Effector memory CD8-positive, alpha-beta T cell (primary cell): ENCODE results near the gene USP47.

Experiments
- ATAC-seq: fragments of 150-1000 bp; cut with Tn5 transposase; replicated peaks from 2 replicates; pipeline ENCODE4 v1.10.0; 2021; ENCODE audit warnings: mild to moderate bottlenecking, moderate library complexity
- DNase-seq, 3 experiments: peaks; one replicate each; pipeline ENCODE4 v3.0.0; 2021
- H3K27ac Mint-ChIP-seq, 2 donors: one replicate each; pipeline ENCODE4 v1.8.0; 2022; ENCODE audit warnings: mild to moderate bottlenecking in 2 of 2, mixed read lengths in 2 of 2, moderate library complexity in 2 of 2
- H3K27me3 Mint-ChIP-seq, 2 donors: one replicate each; pipeline ENCODE4 v1.8.0; 2022; ENCODE audit warnings: mixed read lengths in 2 of 2
- H3K36me3 Mint-ChIP-seq: one replicate; pipeline ENCODE4 v1.8.0; 2022; ENCODE audit warnings: mild to moderate bottlenecking, moderate library complexity, mixed read lengths; ENCODE audit not compliant: insufficient read depth
- H3K4me1 Mint-ChIP-seq, 2 donors: one replicate each; pipeline ENCODE4 v1.8.0; 2022; ENCODE audit warnings: low read depth in 2 of 2, mixed read lengths in 2 of 2
- H3K4me3 Mint-ChIP-seq, 2 donors: one replicate each; pipeline ENCODE4 v1.8.0; 2022; ENCODE audit warnings: mild to moderate bottlenecking in 2 of 2, mixed read lengths in 2 of 2, moderate library complexity in 2 of 2
- H3K9me3 Mint-ChIP-seq, 2 donors: one replicate each; pipeline ENCODE4 v1.8.0; 2022; ENCODE audit warnings: mixed read lengths in 2 of 2

Gene USP47

DNA sequence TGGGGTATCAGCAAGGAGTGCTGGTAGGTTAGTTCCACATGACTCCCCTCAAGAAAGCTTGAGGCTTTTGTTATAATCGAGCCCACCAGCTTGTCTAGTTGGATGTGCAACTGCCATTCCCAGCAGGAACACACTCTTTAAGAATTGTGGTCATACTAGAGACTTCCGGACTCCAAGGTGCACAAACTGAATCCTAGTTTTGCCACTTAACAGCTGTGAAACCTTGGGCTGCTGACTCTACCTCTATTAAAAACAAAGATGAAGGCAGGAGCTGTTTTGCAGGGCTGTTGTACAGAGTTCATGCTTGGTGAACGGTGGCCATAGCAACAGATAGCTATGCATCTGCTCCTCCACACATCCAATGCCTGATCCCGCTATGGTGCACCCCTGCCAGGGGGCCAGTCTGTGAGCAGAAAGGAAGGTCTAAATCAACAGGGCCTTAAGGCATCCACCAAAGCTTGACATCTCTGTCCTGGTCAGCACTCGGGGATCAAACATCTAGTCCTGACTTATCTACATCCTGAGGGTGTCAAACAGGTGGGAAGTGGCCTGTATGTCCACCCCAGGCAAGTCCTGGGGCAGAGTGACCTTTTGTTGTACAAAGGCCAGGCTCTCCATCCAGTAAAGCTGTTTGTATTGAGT, 130.3 kb downstream of the USP47 start:
- H3K27me3 Mint-ChIP-seq = peaks cover 0 to 21% of the 10 kb centered on the region in 2 donors
- no peak overlapping the region for H3K4me3 Mint-ChIP-seq
- ATAC-seq = no peak

GRCh38 chr11:11972730-11973341, 131.1 kb downstream of the USP47 start:
- Mint-ChIP-seq H3K4me3 (no peak overlapping the region), H3K36me3 (peaks cover 3% of the 10 kb centered on the region), H3K27me3 (peaks cover 0 to 21% of the 10 kb centered on the region in 2 donors), H3K4me1 (peaks cover 11 to 14% of the 10 kb centered on the region in 2 donors), H3K27ac (no peak overlapping the region), H3K9me3 (no peaks in the 10 kb centered on the region)
- ATAC-seq (no peak), DNase-seq (no peak)

More for the DNA sequence above, 130.3 kb downstream of the USP47 start:
- Mint-ChIP-seq H3K9me3 (no peaks in the 10 kb centered on the region), H3K36me3 (peaks cover 6% of the 10 kb centered on the region), H3K27ac (no peak overlapping the region), H3K4me1 (peaks cover 12 to 14% of the 10 kb centered on the region in 2 donors)
- DNase-seq = no peak

DNA sequence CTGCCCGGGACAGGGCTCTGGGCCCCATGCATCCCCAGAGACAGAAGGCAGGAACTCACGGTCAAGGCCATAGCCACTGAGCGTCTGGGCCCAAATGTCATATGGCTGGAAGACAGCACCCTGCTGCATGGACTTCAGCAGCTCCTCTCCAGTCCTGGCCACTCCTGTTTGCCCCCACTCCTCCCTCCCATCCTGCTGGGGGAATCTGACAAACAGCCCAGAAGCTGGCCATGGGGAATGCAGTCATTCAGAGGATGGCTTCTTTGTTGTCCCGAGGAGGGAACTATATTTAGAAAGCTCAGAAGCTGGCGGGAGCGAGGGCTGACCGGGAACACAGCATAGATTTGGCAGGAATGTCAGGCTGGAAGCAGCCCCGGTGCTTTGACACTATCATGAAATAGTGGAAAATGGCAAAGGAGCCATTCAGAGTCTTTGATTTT, 131.6 kb downstream of the USP47 start:
- Mint-ChIP-seq H3K27ac (no peak overlapping the region), H3K9me3 (no peaks in the 10 kb centered on the region), H3K4me1 (peaks cover 11 to 14% of the 10 kb centered on the region in 2 donors), H3K36me3 (peaks cover 3% of the 10 kb centered on the region), H3K27me3 (peaks cover 0 to 16% of the 10 kb centered on the region in 2 donors), H3K4me3 (no peak overlapping the region)
- ATAC-seq (no peak), DNase-seq (no peak)

DNA sequence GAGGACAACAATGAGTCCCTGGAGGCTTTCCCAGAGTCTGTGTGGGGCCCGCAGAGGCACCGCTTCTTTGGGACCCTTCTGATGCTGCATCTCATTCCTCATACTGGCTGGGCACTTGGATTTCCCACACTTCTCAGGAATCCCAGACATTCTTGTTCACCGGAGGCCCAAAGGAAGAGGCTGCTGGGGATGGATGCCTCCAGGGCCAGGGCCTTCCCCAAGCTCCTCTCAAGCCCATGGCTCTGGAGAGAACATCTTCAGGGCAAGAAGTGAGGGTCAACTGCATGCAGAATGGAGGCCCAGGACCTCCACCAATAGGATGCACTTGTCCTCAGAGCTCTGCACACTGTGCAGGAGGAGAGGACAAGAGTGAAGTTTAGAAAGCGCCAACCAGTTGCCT, 132.1 kb downstream of the USP47 start:
- Mint-ChIP-seq H3K9me3 (no peaks in the 10 kb centered on the region), H3K4me3 (no peak overlapping the region), H3K27me3 (peaks cover 0 to 11% of the 10 kb centered on the region in 2 donors), H3K36me3 (peaks cover 3% of the 10 kb centered on the region), H3K27ac (no peak overlapping the region), H3K4me1 (peaks cover 11 to 14% of the 10 kb centered on the region in 2 donors)
- DNase-seq (no peak), ATAC-seq (no peak)

DNA sequence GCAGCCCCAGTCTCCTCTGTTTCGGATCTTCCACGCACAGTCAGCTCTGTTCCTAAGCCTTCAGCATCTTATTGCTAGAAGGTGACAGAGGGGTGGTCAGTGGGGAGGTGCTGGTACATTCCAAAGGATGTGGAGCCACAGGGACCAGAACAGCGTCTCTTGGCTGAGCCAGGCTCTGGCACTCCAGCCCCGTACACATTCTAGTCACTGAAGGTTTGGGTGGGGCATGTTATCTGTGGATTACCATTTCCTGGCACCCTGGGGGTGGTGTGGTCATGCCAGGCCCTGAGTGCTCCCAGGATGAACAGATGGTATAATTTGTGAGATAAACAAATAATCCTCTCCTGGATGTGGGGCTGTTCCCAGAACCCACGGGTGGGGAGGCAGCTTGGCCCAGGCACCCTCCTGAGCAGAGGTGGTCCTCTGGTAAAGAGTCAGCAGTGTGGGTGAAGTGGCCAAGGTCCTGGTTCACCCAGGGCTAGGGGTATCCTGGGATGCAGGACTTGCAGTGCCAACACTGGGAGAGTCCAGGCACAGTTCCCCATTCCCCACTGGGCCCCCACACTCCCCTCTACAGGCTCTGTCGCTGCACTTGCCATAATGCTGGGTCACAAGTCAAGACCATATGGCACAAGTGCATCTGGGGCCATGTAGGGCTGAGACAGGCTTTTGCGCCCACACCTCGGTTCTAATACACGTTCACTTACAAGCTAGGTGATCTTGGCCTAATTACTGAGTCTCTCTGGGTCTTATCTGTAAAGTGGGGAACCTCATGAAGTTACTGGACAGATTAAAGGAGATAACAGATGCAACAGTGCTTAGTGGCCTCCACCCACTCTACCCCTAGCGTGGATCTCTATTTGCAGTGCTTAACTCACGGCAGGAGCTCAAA, 133.7 kb downstream of the USP47 start:
- ATAC-seq (no peak), DNase-seq (no peak)
- H3K4me1 Mint-ChIP-seq = peaks cover 11 to 14% of the 10 kb centered on the region in 2 donors
- H3K36me3 Mint-ChIP-seq = peaks cover 3% of the 10 kb centered on the region
- no peaks in the 10 kb centered on the region for H3K9me3 Mint-ChIP-seq
- no peak overlapping the region for H3K27ac Mint-ChIP-seq
- peaks cover 0 to 11% of the 10 kb centered on the region in 2 donors for H3K27me3 Mint-ChIP-seq
- no peak overlapping the region for H3K4me3 Mint-ChIP-seq

- ATAC-seq (no peak), DNase-seq (no peak)
- peaks cover 3% of the 10 kb centered on the region for H3K36me3 Mint-ChIP-seq
- peaks cover 0 to 20% of the 10 kb centered on the region in 2 donors for H3K27me3 Mint-ChIP-seq
- H3K9me3 Mint-ChIP-seq = no peaks in the 10 kb centered on the region
- H3K27ac Mint-ChIP-seq = no peak overlapping the region
- peaks cover 11 to 14% of the 10 kb centered on the region in 2 donors for H3K4me1 Mint-ChIP-seq
- H3K4me3 Mint-ChIP-seq = no peak overlapping the region
These were observed 134.8 kb downstream of the USP47 start for GRCh38 chr11:11976481-11977127.

- peak overlapping the region; percentile 5 to 7 for H3K27ac Mint-ChIP-seq
- peaks cover 11 to 14% of the 10 kb centered on the region in 2 donors for H3K4me1 Mint-ChIP-seq
- no peak for DNase-seq
- H3K4me3 Mint-ChIP-seq = no peak overlapping the region
- peaks cover 3% of the 10 kb centered on the region for H3K36me3 Mint-ChIP-seq
- H3K9me3 Mint-ChIP-seq = no peaks in the 10 kb centered on the region
- ATAC-seq = no peak
- peaks cover 2 to 25% of the 10 kb centered on the region in 2 donors for H3K27me3 Mint-ChIP-seq
These were observed 135.6 kb downstream of the USP47 start for GRCh38 chr11:11977206-11977938.

DNA sequence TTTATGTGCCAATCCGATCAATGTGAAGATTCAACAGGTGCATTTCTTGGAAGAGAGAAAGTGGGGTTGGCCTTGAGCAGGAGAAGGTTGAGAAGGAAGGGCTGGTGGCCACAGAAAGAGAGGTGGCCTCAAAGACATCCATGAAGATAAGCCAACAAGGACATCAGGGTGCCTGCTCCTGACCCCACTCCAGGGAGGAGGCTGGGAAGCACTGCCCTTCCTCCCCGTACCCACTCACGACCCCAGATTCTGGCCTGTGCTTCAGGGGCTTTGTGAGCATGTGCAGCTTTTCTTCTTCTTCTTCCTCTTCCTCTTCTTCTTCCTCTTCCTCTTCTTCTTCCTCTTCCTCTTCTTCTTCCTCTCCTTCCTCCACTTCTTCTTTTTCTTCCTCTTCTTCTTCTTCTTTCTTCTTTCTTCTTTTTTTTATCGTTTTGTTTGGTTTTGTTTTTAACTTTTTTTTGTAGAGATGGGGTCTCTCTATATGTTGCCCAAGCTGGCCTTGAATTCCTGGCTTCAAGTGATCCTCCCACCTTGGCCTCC, 136.4 kb downstream of the USP47 start:
- Mint-ChIP-seq H3K9me3 (no peaks in the 10 kb centered on the region), H3K4me3 (no peak overlapping the region)

GRCh38 chr11:11978792-11979487, 137.2 kb downstream of the USP47 start:
- Mint-ChIP-seq H3K9me3 (no peaks in the 10 kb centered on the region), H3K36me3 (peaks cover 3% of the 10 kb centered on the region), H3K4me1 (peaks cover 11 to 14% of the 10 kb centered on the region in 2 donors), H3K4me3 (no peak overlapping the region), H3K27me3 (peaks cover 4 to 25% of the 10 kb centered on the region in 2 donors), H3K27ac (no peak overlapping the region)
- no peak for ATAC-seq
- no peak for DNase-seq

More for the DNA sequence above, 136.4 kb downstream of the USP47 start:
- H3K27ac Mint-ChIP-seq = no peak overlapping the region
- ATAC-seq = no peak
- peaks cover 4 to 25% of the 10 kb centered on the region in 2 donors for H3K27me3 Mint-ChIP-seq
- no peak for DNase-seq
- H3K4me1 Mint-ChIP-seq = peaks cover 11 to 14% of the 10 kb centered on the region in 2 donors
- H3K36me3 Mint-ChIP-seq = peaks cover 3% of the 10 kb centered on the region

DNA sequence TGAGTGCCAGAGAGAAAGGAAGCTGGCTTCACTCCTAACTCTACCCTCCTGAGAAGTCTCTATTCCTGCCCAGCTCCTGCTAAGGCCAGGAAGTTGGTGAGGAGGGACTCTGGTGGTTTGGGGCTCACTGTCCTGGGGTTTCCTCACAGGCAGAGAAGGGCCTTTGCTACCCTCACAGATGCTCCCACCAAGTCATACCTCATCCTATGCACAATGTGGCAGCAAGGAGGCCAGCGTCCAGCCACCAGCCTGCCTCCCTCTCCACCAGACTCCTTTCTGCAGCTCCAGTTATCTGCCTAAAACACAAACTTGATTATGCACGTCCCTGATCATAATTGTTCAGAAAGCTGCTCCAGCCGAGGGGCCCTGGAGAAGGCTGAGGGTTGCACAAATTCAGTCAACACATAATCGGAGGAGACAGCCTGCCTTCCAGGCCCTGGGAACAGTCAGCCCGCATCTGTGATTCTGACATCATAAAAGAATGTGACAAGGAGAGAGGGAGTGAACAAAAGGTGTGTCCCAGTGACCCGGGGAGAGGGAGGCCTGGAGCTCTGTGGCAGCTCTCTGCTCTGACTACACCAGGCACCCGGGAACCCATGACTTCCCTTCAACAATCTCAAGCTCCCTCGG, 137.8 kb downstream of the USP47 start:
- DNase-seq (no peak), ATAC-seq (no peak)
- Mint-ChIP-seq H3K27me3 (peaks cover 4 to 25% of the 10 kb centered on the region in 2 donors), H3K4me1 (peaks cover 11 to 13% of the 10 kb centered on the region in 2 donors), H3K36me3 (peaks cover 2% of the 10 kb centered on the region), H3K4me3 (no peak overlapping the region), H3K9me3 (no peaks in the 10 kb centered on the region), H3K27ac (no peak overlapping the region)

- Mint-ChIP-seq H3K36me3 (no peaks in the 10 kb centered on the region), H3K9me3 (no peaks in the 10 kb centered on the region), H3K27me3 (peaks cover 4 to 25% of the 10 kb centered on the region in 2 donors), H3K27ac (peak overlapping the region in 1 of 2 donors; percentile 27), H3K4me3 (no peak overlapping the region), H3K4me1 (peaks cover 7% of the 10 kb centered on the region in 2 donors)
- no peak for DNase-seq
- no peak for ATAC-seq
These were observed 138.4 kb downstream of the USP47 start for GRCh38 chr11:11980200-11980599.
